ENCODE results near the gene ZBTB7B.
"Not testable (repeated sequence)": the region's sequence is repeated elsewhere in the genome, so short reads cannot be mapped to it uniquely, and the experiment has no call there.

ZBTB7B gene

GRCh38 chr1:154969246-154969645 is 33.4 kb upstream of the ZBTB7B start:
- DNase-seq = no peak

DNA sequence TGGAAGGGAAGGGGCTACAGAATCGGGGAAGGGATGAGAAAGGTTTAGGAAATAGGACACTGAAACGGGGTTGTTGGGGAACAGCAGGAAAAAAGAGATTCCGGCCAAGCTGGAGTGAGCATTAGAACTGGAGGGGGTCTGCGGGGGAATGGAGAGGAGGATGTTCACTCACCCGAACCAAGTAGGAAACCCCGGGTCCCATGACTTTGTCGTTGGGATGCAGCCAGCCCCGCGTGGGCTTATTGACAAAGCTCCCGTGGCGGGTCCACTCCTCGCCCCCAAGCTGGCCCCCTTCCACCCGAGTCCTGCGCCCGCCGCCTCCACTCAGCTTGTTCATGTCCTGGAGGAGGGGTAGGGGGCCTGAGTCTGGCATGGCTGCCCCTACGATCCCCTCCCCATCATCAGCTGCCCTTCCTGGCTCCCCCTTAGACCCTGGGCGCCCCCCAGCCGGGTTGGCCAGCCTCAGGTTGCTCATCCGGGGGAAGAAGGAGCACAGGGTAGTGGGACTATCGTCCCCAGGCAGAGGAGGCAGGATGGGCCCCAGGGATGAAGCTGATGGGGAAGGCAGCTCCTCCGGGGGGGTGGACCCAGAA is 32.6 kb upstream of the ZBTB7B start:
- no peak for DNase-seq

DNA sequence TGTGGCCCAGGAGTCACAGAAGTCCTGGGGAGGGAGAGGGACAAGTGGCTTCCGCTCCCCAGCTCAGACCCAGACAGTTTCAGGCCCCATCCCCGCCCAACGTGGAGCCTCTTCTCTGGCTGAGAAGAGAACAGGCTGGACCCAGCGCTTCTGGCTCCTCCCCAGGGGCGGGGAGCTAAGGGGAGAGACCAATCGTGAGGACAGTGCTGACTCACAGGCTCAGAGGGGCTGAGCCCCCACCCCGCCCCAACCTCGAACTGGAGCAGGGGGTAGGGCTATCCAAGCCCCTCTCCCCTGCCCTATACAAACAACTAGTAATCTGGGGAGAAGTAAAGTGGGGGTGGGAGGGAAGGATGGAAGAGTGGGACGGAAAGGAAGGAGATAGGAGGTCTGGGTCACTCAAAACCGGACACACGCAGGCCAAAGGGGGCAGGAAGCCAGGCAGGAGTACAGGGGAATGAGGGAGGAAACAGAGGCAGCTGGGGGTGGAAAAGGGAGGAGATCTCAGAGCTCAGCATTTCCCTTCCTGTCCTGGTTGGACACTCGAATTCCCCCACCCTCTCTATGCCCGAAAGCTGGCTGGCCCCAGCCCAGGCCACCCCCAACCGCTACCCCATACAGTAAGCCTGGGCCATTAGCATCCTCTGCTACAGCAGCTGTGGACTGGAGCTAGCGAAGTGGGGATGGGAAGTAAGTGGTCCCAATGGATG is 31.8 kb upstream of the ZBTB7B start, which contains the start of gene SHC1:
SHC1 (minus strand) TSS at position 117 of the 710 bp plus-strand sequence. CDS start 221 bp downstream, outside the sequence.
- no peak for DNase-seq

GRCh38 chr1:154971341-154971998 is 31.1 kb upstream of the ZBTB7B start:
- no peak for DNase-seq

- DNase-seq = no peak
Observed at GRCh38 chr1:154972213-154972516, 30.4 kb upstream of the ZBTB7B start.

DNA sequence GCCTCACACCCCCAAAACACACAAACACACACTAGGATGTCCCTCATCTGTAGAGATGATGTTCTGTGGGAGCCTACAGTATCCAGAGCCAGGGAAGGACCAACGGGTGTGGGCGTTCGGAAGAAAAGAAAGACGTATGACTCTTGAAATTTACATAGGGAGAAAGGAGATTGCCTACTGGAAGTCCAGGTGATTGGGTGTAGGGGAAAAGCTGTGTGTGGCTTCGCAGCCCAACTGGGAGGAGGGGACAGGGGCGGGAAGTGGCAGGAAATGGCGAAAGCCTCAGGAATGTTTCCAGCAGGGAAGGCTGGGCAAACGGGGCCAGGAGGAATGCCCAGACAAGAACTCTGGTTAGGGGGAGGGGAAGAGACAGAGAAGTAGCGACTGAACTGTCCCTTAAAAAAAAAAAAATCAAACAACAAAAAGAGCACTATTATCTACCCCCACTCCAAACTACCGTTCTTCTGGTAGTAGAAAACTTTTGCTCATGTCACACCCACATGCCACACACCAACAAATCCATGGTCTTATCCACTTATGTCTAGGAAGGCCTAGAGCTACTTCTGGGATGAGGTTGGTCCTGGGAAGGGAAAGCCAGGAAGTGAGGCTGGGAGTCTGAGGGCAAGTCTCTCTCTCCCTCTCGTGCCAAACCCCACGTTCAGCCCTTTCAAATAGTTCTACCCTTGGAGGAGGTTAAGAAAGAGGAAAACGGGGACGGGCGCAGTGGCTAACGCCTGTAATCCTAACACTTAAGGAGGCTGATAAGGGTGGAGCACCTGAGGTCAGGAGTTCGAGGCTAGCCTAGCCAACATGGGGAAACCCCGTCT is 29.9 kb upstream of the ZBTB7B start:
- no peak for DNase-seq

- DNase-seq = peak; percentile 94
Observed at GRCh38 chr1:154973344-154974101, 29.1 kb upstream of the ZBTB7B start.

DNA sequence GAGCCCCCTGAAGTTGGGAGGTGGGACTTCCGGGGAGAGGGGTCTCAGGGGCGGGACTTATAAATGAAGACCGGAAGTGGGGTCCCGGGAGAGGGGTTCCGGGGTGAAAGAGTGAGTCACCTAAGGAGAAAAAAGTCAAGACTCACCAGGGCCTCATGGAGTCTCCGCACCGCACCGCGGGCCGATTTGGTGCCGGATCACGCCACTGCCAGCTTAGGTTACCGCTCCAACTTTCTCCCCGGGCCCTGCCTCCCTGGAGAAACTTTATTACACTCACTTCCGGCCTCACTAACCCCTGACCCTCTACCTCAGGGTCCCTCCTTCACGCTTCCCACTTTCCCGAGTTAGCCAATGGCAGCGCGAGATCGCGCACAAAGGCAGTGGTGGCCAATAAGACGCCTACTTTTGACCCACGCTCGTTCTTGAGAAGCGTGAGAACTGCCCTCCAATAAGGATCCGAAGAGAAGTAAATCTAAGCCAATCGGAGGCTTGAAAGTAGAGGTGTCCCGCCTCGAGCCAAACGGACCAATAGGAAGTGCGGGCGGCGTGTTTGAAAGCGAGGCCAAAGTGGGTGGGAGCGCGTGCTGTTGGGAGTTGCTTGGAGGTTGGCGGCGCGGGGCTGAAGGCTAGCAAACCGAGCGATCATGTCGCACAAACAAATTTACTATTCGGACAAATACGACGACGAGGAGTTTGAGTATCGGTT is 28.3 kb upstream of the ZBTB7B start, which contains the start of gene CKS1B:
CKS1B (plus strand) TSS at position 580 of the 706 bp plus-strand sequence; CDS start at position 645, 65 bp downstream.
- peak; percentile 91 for DNase-seq

- DNase-seq = peak; percentile 92
Observed at GRCh38 chr1:154974808-154975408, 27.7 kb upstream of the ZBTB7B start.

- peak; percentile 65 for DNase-seq
Observed at GRCh38 chr1:154975409-154976059, 27.1 kb upstream of the ZBTB7B start.

DNA sequence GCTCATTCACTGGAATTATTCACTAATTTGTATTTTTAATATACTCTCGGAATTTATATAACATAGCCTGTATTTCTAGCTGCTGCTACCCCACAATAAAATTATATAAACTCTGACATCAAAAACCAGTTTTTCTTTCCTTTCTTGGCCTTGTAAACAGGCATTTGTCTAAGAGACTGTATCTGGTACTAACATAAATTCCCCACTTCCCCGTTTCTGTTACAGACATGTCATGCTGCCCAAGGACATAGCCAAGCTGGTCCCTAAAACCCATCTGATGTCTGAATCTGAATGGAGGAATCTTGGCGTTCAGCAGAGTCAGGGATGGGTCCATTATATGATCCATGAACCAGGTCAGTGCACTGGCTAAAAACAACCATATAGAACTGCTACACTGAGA is 24.8 kb upstream of the ZBTB7B start:
- DNase-seq = not testable (repeated sequence)

DNA sequence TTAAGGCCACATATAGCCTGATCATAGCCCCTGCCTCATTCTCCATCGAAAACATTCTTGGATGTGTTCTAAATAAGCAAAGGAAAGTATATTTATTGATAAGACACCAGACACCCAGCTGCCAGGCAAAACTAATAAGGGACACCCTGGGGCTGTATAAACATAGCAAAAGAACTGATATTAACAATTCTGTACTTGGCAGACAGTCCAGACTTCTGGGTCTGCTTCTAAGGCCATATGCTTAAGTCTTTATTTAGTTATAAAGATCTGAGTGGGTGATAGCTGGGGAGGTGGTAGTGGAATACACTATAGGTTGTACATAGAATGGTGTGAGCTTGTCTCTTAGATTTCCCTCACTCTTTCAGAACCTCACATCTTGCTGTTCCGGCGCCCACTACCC is 24.2 kb upstream of the ZBTB7B start:
- DNase-seq = no peak

GRCh38 chr1:154982341-154982740 is 20.3 kb upstream of the ZBTB7B start:
- no peak for DNase-seq

GRCh38 chr1:154982897-154983648 is 19.5 kb upstream of the ZBTB7B start, which contains the start of gene FLAD1:
TSS of gene FLAD1 (plus strand) at chr1:154983344. CDS start at chr1:154983695, 351 bp downstream.
- peak; percentile 95 for DNase-seq

DNA sequence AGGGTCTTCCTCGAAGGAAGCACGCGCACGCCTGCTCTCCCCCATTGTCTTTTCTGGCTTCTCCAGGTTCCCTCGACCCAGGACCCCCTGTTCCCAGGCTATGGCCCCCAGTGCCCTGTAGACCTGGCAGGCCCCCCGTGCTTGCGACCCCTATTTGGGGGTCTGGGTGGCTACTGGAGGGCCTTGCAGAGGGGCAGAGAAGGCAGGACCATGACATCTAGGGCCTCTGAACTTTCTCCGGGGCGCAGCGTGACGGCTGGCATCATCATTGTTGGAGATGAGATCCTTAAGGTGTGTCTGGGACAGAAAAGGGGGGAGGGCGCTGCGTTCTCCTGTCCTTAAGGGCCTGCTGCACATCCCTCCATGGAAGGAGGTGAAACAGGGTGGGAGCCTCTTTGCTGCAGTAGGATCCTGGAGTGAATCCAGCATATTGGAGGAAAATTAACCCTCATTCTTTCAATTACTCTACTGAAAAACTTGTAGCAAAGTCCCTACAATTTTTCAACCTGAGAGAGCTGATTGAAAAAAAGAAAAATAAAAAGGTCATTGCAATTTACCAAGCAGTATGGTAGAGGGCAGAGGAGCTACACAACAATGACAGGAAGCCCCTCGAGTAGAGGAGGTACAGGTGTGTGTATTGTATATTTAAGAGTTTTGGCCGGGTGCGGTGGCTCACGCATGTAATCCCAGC is 18.7 kb upstream of the ZBTB7B start:
- no peak for DNase-seq

DNA sequence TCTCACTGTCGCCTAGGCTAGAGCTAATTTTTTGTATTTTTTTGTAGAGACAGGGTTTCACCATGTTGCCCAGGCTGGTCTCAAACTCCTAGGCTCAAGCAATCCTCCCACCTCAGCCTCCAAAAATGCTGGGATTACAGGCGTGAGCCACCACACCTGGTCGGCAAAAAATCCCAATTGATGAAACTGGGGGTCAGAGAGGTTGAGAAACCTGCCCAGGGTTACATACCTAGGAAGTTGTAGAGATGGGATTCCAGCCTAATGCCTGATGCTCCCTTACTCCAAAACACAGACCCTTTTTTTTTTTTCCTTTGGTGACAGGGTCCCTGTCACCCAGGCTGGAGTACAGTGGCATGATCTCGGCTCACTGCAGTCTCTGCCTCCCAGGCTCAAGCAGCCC is 15.9 kb upstream of the ZBTB7B start:
- DNase-seq = not testable (repeated sequence)

DNA sequence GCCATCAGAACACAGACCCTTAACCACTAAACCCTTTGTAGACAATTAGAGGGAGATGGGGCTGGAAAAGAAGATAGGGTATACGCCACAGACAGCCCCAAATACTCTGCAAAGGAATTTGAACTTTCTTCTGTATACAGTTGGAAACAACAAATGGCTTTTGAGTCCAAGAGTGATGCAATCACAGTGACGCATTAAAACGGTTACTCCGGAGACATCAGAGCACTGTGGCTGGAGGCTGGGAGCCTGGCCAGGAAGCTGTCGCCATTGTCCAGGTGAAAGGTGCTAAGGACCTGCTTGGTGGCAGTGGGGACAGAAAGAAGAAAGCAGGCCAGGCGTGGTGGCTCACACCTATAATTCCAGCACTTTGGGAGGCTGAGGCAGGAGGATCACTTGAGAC is 15.3 kb upstream of the ZBTB7B start:
- DNase-seq = no peak

DNA sequence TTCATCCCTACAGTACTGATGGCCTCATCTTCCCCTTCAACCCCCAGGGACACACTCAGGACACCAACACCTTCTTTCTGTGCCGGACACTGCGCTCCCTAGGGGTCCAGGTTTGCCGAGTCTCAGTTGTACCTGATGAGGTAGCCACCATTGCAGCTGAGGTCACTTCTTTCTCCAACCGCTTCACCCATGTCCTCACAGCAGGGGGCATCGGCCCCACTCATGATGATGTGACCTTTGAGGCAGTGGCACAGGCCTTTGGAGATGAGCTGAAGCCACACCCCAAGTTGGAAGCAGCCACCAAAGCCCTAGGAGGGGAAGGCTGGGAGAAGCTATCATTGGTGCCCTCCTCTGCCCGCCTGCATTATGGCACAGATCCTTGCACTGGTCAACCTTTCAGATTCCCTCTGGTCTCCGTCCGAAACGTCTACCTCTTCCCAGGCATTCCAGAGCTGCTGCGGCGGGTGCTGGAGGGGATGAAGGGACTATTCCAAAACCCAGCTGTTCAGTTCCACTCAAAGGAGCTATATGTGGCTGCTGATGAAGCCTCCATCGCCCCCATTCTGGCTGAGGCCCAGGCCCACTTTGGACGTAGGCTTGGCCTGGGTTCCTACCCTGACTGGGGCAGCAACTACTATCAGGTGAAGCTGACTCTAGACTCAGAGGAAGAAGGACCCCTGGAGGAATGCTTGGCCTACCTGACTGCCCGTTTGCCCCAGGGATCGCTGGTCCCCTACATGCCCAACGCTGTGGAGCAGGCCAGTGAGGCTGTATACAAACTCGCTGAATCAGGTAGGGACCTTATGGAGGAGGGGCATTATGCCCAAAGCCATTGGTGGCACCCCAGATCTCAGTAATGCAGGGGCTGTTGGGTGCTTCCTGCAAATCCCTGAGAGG is 14.3 kb upstream of the ZBTB7B start:
- DNase-seq = no peak

Data from activated CD4-positive, CD25-positive, alpha-beta regulatory T cell treated with anti-CD3 and anti-CD28 coated beads, Interleukin-2, amount 50 U/mL, for 72 hours (primary cell).